GM12874 (cell line): ENCODE data around the gene MAP2K5.

ENCODE experiments used
- TF ChIP-seq, protein P1 (sequence below): IDR thresholded peaks from 2 replicates; pipeline ENCODE4 v1.5.1; 2011; ENCODE audit warnings: low read depth, mild to moderate bottlenecking, control low read depth, low read length, moderate library complexity; ENCODE audit not compliant: insufficient read depth

Gene MAP2K5

DNA sequence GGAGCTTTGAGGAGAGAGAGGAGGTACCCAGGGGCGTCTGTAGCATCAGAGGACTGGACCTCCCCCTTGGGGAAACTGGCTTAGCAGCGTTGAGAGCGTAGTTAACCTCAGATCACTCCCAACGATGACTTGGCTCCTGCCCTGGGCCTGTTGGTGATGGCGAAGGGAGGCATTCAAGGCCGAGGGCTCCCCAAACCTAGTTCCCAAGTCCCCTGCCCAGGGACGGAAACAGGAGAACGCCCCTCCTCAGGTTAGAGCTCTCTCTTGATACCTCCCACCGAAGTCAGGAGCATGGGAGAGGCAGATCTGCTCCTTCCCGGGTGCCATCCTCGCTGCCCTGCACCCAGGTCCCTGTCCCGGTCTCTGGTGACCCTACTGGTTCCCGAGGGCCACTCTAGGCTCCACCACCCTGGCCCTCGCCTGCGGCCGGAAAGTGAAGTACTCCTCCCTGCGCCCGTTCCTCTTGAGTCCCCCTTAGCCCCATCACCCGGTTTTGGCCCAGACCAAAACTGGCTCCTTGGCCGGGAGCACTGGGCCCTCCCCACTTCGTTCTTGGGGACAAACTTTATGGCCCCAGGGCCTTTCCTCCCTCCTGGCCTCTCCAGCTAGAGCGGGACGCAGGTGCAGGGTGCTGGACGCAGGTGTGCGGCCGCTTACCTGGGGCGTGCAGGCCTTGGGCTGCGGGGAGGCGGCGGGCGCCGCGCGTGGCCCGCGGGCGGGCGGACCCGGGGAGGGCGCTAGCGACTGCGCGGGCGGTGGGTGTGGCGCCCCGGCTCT lies 280.2 kb downstream of the MAP2K5 start:
- TF ChIP-seq, protein P1, sequence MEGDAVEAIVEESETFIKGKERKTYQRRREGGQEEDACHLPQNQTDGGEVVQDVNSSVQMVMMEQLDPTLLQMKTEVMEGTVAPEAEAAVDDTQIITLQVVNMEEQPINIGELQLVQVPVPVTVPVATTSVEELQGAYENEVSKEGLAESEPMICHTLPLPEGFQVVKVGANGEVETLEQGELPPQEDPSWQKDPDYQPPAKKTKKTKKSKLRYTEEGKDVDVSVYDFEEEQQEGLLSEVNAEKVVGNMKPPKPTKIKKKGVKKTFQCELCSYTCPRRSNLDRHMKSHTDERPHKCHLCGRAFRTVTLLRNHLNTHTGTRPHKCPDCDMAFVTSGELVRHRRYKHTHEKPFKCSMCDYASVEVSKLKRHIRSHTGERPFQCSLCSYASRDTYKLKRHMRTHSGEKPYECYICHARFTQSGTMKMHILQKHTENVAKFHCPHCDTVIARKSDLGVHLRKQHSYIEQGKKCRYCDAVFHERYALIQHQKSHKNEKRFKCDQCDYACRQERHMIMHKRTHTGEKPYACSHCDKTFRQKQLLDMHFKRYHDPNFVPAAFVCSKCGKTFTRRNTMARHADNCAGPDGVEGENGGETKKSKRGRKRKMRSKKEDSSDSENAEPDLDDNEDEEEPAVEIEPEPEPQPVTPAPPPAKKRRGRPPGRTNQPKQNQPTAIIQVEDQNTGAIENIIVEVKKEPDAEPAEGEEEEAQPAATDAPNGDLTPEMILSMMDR = no peak

DNA sequence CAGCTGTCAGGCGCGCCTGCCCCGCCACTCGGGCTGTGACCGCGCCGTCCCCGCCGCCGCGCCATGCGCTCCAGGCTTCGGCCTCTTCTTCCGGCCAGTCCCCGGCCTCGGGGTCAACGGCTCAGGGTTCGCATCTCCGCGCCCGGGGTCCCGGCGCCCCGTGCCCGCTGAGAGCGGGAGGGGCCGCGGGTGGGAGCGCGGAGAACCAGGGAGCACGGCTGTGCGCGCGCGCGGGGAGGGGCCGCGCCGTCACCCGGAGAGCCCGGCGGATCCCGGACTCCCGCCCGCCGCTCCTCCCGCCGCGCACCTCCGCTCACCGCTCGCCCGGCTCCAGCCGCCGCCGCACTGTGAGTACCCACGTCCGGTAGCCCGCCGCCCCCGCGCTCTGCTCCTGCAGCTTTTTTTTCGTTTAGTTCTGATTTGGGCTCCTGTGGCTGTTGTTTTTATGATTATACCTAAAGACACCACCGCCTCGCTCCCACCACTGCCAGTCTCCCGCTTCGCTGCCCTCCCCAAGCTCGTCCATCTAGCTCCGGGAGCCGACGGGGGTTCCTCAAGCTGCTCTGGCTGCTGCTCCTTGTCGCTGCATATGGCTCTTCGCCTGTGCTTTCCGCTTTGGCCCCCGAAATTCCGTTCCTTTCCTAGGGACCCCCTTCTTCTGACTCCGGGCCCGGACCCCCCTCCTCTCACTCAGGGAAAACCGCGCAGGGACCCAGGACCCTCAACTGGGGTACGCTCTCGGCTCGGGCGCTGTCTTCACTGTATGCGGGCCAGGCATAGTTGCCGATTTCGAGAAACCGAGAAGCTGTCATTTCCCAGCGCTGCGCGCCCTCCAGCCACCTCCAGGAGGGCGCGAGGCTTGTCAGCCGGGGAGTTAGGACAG lies 281.1 kb downstream of the MAP2K5 start:
- TF ChIP-seq, protein P1 = no peak

DNA sequence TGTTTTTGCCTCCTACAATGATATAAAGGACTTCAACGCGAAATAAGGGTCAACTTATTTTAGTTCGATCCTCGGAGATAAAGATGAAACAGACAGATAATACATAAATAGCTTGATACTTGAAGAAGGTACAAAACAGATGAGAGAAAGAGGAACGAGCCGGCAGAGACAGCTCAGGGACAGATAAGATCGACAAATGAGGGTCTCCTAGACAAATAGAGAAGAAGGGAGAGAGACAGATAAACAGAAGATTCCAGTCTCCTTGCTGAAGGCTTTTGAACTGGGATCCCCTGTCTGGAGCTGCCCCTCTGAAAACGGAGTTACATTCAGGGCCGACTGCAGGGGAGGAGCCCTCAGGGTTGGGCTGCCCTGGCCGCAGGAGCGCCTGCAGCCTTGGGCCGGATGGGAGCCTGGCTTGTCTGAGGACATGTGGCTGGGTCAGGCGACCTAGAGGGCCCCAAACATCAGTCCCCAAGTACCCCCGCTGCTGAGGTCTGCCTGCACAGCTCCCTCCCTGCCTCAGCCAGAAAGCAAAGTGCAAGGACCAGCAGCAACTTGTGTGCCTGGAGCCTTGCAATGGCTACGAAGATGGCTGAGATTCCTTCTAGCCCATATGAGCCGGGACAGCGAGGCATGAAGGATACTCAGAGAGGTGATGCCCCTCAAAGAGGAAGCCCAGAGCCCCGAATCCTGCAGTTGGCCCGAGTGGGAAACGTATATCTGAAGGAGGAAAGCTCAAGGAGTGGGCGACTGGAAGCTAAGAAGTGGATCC lies 281.9 kb downstream of the MAP2K5 start:
- TF ChIP-seq, protein P1 = no peak

DNA sequence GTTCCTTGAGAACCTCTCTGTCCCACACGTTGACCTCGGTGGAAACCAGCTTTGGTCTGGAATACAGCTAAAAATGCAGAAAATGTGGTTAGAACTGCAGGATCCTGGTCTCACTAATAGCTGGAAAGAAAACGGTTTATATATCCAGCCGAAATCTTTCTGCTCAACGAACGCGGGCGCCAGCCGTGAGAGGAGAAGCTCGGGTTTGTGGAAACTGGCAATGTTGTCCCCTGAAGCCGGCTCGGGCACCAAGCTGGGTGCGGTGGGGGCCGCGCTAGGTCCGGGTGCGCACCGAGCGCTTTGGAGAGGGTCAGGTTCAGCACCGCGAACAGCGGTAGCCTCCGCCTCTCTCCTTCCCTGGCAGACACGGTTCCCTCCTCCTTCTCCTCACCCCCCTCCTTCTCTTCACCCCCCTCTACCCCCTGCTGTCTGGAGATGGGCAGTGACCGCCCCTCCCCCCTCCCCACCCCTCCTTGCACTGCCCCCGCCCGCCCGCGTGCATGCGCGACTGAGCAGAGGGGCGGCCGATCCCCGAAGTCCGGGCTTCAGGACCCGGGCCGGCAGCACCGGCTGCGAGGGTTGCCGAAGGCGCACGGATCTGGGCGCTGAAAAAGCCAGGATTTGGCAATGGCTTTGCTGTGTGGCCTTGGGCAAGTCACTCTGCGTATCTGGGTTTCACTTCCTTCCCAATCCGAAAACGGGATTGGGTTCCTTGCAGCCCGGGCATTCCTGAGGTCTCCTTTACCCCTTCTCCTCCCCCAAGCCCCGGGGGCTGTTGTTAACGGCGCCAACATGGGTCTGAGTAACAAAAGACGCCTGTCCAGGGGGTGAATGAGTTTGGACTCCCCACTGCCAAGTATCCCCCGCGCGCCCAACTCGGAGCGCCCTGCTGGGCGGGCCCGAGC lies 282.7 kb downstream of the MAP2K5 start, which contains the start of gene SKOR1:
Gene SKOR1 (plus strand): TSS at position 534 of the 905 bp plus-strand sequence. CDS start 94 bp downstream, at position 628.
- TF ChIP-seq, protein P1 = no peak

DNA sequence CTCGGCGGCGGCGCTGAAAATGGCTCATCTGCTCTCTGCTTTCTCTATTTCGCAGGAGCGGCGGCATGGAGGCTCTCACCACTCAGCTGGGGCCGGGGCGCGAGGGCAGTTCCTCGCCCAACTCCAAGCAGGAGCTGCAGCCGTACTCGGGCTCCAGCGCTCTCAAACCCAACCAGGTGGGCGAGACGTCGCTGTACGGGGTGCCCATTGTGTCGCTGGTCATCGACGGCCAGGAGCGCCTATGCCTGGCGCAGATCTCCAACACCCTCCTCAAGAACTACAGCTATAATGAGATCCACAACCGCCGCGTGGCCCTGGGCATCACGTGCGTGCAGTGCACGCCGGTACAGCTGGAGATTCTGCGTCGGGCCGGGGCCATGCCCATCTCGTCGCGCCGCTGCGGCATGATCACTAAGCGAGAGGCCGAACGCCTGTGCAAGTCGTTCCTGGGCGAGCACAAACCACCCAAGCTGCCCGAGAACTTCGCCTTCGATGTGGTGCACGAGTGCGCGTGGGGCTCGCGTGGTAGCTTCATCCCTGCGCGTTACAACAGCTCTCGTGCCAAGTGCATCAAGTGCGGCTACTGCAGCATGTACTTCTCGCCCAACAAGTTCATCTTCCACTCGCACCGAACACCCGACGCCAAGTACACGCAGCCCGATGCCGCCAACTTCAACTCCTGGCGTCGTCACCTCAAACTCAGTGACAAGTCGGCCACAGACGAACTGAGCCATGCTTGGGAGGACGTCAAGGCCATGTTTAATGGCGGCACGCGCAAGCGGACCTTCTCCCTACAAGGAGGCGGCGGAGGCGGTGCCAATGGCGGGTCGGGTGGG lies 283.6 kb downstream of the MAP2K5 start:
- TF ChIP-seq, protein P1 = no peak
